Activated CD8-positive, alpha-beta T cell treated with anti-CD3 and anti-CD28 coated beads for 36 hours (primary cell): Measurements from ENCODE around the gene DGKZ. TPM values are rescaled to one million over a fixed set of nuclear protein-coding genes. Genes with fewer than 3 reads are reported as not detected.
"Not testable (repeated sequence)": the region's sequence is repeated elsewhere in the genome, so short reads cannot be mapped to it uniquely, and the experiment has no call there.

ENCODE experiments used
- ATAC-seq: fragments of 200-7000 bp; cut with Tn5 transposase; one replicate; pipeline ENCODE4 v1.10.0; 2021; ENCODE audit warnings: mild to moderate bottlenecking, moderate library complexity
- CTCF ChIA-PET: fragments of 350-600 bp; sonication (Branson Sonifier 250); formaldehyde crosslinking; loops from one replicate; lab custom pipeline; 2021; ENCODE audit warnings: antibody characterized with exemption; lab: Charles Lee
- POLR2A ChIA-PET: fragments of 350-600 bp; sonication (Branson Sonifier 250); formaldehyde crosslinking; loops from one replicate; lab custom pipeline; 2021; ENCODE audit warnings: antibody characterized with exemption; lab: Charles Lee
- DNase-seq: peaks from one replicate; pipeline ENCODE4 v3.0.0-alpha.2; 2020
- H3K27ac Mint-ChIP-seq: one replicate; pipeline ENCODE4 v1.8.0; 2021; ENCODE audit warnings: mild to moderate bottlenecking, mixed read lengths
- H3K27me3 Mint-ChIP-seq: one replicate; pipeline ENCODE4 v1.8.0; 2021; ENCODE audit warnings: mixed read lengths
- H3K36me3 Mint-ChIP-seq: one replicate; pipeline ENCODE4 v1.8.0; 2021; ENCODE audit warnings: low read depth, mixed read lengths
- H3K4me1 Mint-ChIP-seq: one replicate; pipeline ENCODE4 v1.8.0; 2021; ENCODE audit warnings: low read depth, mixed read lengths
- H3K4me3 Mint-ChIP-seq: one replicate; pipeline ENCODE4 v1.8.0; 2021; ENCODE audit warnings: mild to moderate bottlenecking, moderate library complexity, mixed read lengths
- H3K9me3 Mint-ChIP-seq: one replicate; pipeline ENCODE4 v1.8.0; 2021; ENCODE audit warnings: mixed read lengths
- CTCF ChIP-seq: fragments of 200-600 bp; IDR thresholded peaks from one replicate; pipeline ENCODE4 v1.8.0; 2022; ENCODE audit warnings: antibody characterized with exemption, mild to moderate bottlenecking
- intact Hi-C: fragments of 100-400 bp; cut with micrococcal nuclease; formaldehyde crosslinking; loops from one replicate; pipeline ENCODE4 v1.10.0; 2022
- total RNA-seq, 2 experiments: library from RNA; stranded (reverse); gene quantifications; one replicate each; pipeline ENCODE4 v1.2.3, GENCODE V29; 2021

DGKZ gene
- total RNA-seq, 2 experiments from 2014 or later = 94.4 to 94.9 TPM

DNA sequence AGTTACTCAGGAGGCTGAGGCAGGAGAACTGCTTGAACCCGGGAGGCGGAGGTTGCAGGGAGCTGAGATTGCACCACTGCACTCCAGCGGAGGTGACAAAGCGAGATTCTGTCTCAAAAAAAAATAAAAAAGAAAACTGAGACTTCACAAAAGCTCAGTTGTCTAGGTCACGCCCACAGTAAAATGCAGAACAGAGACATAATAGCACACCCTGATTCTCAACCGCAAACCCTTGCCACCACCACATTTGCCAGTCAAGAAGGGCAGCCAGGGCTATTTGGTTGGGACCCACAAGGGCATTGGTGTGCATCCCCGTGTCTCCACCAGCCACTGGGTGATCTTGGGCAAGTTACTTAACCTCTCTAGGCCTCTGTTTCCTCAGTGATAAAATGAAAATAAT lies 44.4 kb upstream of the DGKZ start:
- CTCF ChIA-PET = no interaction called here
- Mint-ChIP-seq H3K27ac (no peak overlapping the region), H3K9me3 (no peaks in the 10 kb centered on the region), H3K27me3 (no peaks in the 10 kb centered on the region), H3K4me3 (no peak overlapping the region), H3K36me3 (no peaks in the 10 kb centered on the region), H3K4me1 (peaks cover 2% of the 10 kb centered on the region)
- no peak for TF ChIP-seq CTCF
- intact Hi-C loops = loop anchor here (10.0 kb wide), 1 partner anchor 178 kb away; the partner anchor contains the start of gene PHF21A
- POLR2A ChIA-PET = no interaction called here
- no peak for ATAC-seq
- no peak for DNase-seq

- not testable (repeated sequence) for H3K36me3 Mint-ChIP-seq, H3K4me1 Mint-ChIP-seq, DNase-seq, H3K27me3 Mint-ChIP-seq, ATAC-seq, H3K27ac Mint-ChIP-seq, H3K4me3 Mint-ChIP-seq, H3K9me3 Mint-ChIP-seq
- POLR2A ChIA-PET = interaction anchor here (1.2 kb wide), 1 partner anchor 8 kb away, joined by 3 read pairs; no protein-coding TSS in a partner anchor
- intact Hi-C loops = loop anchor here (10.0 kb wide), 1 partner anchor 179 kb away; the partner anchor contains the start of gene PHF21A
- CTCF ChIA-PET = interaction anchor here (0.9 to 1.8 kb wide), 5 partner anchors 8 to 66 kb away, joined by 3 to 10 read pairs (median 4); no protein-coding TSS in a partner anchor
Measured at GRCh38 chr11:46304036-46304435, 43.2 kb upstream of the DGKZ start.

DNA sequence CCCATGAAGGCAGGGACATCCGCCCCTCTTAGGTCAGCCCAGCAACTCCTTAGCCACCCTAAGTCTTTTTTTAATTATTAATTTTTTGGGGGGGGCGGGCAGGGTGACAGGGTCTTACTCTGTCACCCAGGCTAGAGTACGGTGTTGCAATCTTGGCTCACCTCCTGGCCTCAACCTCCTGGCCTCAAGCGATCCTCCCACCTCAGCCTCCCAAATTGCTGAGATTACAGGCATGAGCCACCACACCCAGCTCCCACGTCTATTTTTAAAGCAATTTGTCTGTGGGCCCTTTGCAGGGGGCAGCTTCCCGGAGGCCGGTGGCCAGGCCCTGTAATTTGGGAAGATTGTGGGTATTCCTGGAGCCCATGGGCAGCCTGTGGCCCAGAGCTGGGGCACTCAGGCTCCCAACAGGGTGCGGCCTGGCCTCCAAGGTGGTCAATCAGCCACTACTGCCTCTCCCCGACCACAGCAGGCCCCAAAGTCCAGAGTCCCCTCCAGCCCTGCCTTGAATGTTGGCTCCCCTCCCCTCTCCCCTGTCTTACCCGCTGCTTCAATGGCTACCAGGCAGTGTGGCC lies 42.6 kb upstream of the DGKZ start:
- Mint-ChIP-seq H3K36me3 (no peaks in the 10 kb centered on the region), H3K27me3 (no peaks in the 10 kb centered on the region), H3K4me1 (peaks cover 5% of the 10 kb centered on the region), H3K9me3 (no peaks in the 10 kb centered on the region), H3K4me3 (no peak overlapping the region), H3K27ac (no peak overlapping the region)
- intact Hi-C loops = loop anchor here (5.0 to 10.0 kb wide), 2 partner anchors 67 to 180 kb away; partner anchors contain the start of gene PHF21A
- ChIA-PET POLR2A (interaction anchor here (1.2 kb wide), 1 partner anchor 8 kb away, joined by 3 read pairs; no protein-coding TSS in a partner anchor), CTCF (interaction anchor here (0.9 to 1.8 kb wide), 5 partner anchors 9 to 66 kb away, joined by 3 to 10 read pairs (median 4); no protein-coding TSS in a partner anchor)
- ATAC-seq (no peak), DNase-seq (no peak)
- TF ChIP-seq CTCF = no peak

GRCh38 chr11:46305295-46305694 lies 42.0 kb upstream of the DGKZ start:
- DNase-seq (no peak), ATAC-seq (no peak)
- CTCF ChIA-PET = interaction anchor here (1.1 to 14.7 kb wide), 3 partner anchors 9 to 67 kb away, joined by 4 to 382 read pairs (median 5); no protein-coding TSS in a partner anchor
- peaks cover 5% of the 10 kb centered on the region for H3K4me1 Mint-ChIP-seq
- POLR2A ChIA-PET = no interaction called here
- TF ChIP-seq CTCF = no peak
- no peaks in the 10 kb centered on the region for H3K9me3 Mint-ChIP-seq
- no peaks in the 10 kb centered on the region for H3K27me3 Mint-ChIP-seq
- no peak overlapping the region for H3K27ac Mint-ChIP-seq
- intact Hi-C loops = loop anchor here (5.0 to 10.0 kb wide), 2 partner anchors 68 to 180 kb away; partner anchors contain the start of gene PHF21A
- no peak overlapping the region for H3K4me3 Mint-ChIP-seq
- H3K36me3 Mint-ChIP-seq = no peaks in the 10 kb centered on the region

GRCh38 chr11:46306296-46306853 lies 40.9 kb upstream of the DGKZ start:
- Mint-ChIP-seq H3K27ac (no peak overlapping the region), H3K27me3 (no peaks in the 10 kb centered on the region), H3K4me1 (peaks cover 5% of the 10 kb centered on the region), H3K36me3 (no peaks in the 10 kb centered on the region), H3K4me3 (no peak overlapping the region), H3K9me3 (no peaks in the 10 kb centered on the region)
- POLR2A ChIA-PET = no interaction called here
- intact Hi-C loops = loop anchor here (5.0 to 10.0 kb wide), 2 partner anchors 69 to 182 kb away; partner anchors contain the start of gene PHF21A
- no peak for ATAC-seq
- DNase-seq = no peak
- CTCF ChIA-PET = interaction anchor here (0.8 to 14.7 kb wide), 6 partner anchors 10 to 66 kb away, joined by 3 to 382 read pairs (median 22); no protein-coding TSS in a partner anchor
- no peak for TF ChIP-seq CTCF
